HCT116 (cell line): ENCODE measurements around the gene DPM2. TPM values are rescaled to one million over a fixed set of nuclear protein-coding genes. Genes with fewer than 3 reads are reported as not detected.

ENCODE experiments used
- ATAC-seq: fragments of 200-7000 bp; cut with Tn5 transposase; 2 replicates; pipeline ENCODE4 v1.9.1; 2020; ENCODE audit warnings: mild to moderate bottlenecking, moderate library complexity
- BruUV-seq: library from RNA; stranded (reverse); fragments of 400-500 nt; replicated peaks from 2 replicates; lab custom pipeline; 2021; lab: Mats Ljungman, UMichigan
- CTCF ChIA-PET: fragments of 300-600 bp; sonication (Branson Sonifier 250); formaldehyde crosslinking; loops from one replicate; lab custom pipeline; 2021; ENCODE audit warnings: antibody characterized with exemption; lab: Charles Lee
- POLR2A ChIA-PET: fragments of 300-600, 350-600 bp; sonication (Branson Sonifier 250); formaldehyde crosslinking; loops from one replicate; lab custom pipeline; 2021; ENCODE audit warnings: antibody characterized with exemption; lab: Charles Lee
- RAD21 ChIA-PET, 2 experiments: fragments of 300-600 bp; sonication (Branson Sonifier 250); formaldehyde crosslinking; loops; one replicate each; lab custom pipeline; 2023; ENCODE audit warnings: low total read pairs in 2 of 2; ENCODE audit not compliant: uncharacterized antibody in 2 of 2, unreplicated experiment in 2 of 2, low non-redundant PET in 1 of 2; lab: Charles Lee
- DNase-seq: peaks from one replicate; pipeline ENCODE4 v3.0.0-alpha.2; 2010; ENCODE audit warnings: low read depth, low spot score
- H2AFZ ChIP-seq: fragments of 200-600 bp; shearing (Covaris generic), sonication (generic); 2 replicates; pipeline ENCODE4 v1.6.1; 2017; ENCODE audit warnings: low read depth, mixed run types, mixed read lengths, antibody characterized with exemption, low read length; ENCODE audit not compliant: poor library complexity, severe bottlenecking
- H3K27ac ChIP-seq: 2 replicates; pipeline ENCODE4 v1.5.1; 2012; ENCODE audit warnings: low read depth, low read length
- H3K27me3 ChIP-seq: fragments of 200-600 bp; sonication (generic); 2 replicates; pipeline ENCODE4 v1.6.1; 2016; ENCODE audit warnings: mixed run types, low read length, mixed read lengths; ENCODE audit not compliant: insufficient read depth
- H3K36me3 ChIP-seq, 2 experiments: fragments of 200-500 bp in 1 of 2; fragments of 200-600 bp in 1 of 2; sonication (Bioruptor generic) in 1 of 2; sonication (generic) in 1 of 2; 2 replicates each; pipeline versions ENCODE4 v1.5.1 to v1.6.1; 2014 to 2016; ENCODE audit warnings: low read length in 2 of 2, inconsistent platforms in 1 of 2, mixed read lengths in 1 of 2, mixed run types in 1 of 2; ENCODE audit not compliant: insufficient read depth in 2 of 2, control insufficient read depth in 1 of 2
- H3K4me1 ChIP-seq, 2 experiments: fragments of 200-600 bp in 1 of 2; sonication (generic) in 1 of 2; 2 replicates each; pipeline versions ENCODE4 v1.5.1 to v1.6.1; 2012 to 2017; ENCODE audit warnings: low read length in 2 of 2, inconsistent platforms in 1 of 2, mild to moderate bottlenecking in 1 of 2, mixed read lengths in 1 of 2, mixed run types in 1 of 2, moderate library complexity in 1 of 2; ENCODE audit not compliant: insufficient read depth in 2 of 2, control insufficient read depth in 1 of 2
- H3K4me2 ChIP-seq: fragments of 200-600 bp; sonication (generic); 2 replicates; pipeline ENCODE4 v1.6.1; 2017; ENCODE audit warnings: mixed run types, low read length, mixed read lengths
- H3K4me3 ChIP-seq, 2 experiments: fragments of 200-600 bp in 1 of 2; sonication (generic) in 1 of 2; replicated peaks in 1 of 2; 2 replicates each; pipeline ENCODE4 v1.5.1; 2011 to 2016; ENCODE audit warnings: low read length in 2 of 2, control low read depth in 1 of 2, low read depth in 1 of 2, mild to moderate bottlenecking in 1 of 2, mixed read lengths in 1 of 2, mixed run types in 1 of 2
- H3K79me2 ChIP-seq: fragments of 200-600 bp; sonication (generic); 2 replicates; pipeline ENCODE4 v1.6.1; 2017; ENCODE audit warnings: mild to moderate bottlenecking, mixed run types, low read length, moderate library complexity, mixed read lengths; ENCODE audit not compliant: insufficient read depth
- H3K9ac ChIP-seq: fragments of 200-600 bp; sonication (generic); 2 replicates; pipeline ENCODE4 v1.6.1; 2016; ENCODE audit warnings: low read length, mixed read lengths
- H3K9me2 ChIP-seq: fragments of 200-600 bp; sonication (generic), shearing (Covaris generic); 2 replicates; pipeline ENCODE4 v1.6.1; 2017; ENCODE audit warnings: mixed run types, mild to moderate bottlenecking, moderate library complexity; ENCODE audit not compliant: insufficient read depth
- H3K9me3 ChIP-seq, 2 experiments: fragments of 200-500 bp in 1 of 2; fragments of 200-600 bp in 1 of 2; sonication (Bioruptor generic) in 1 of 2; sonication (generic) in 1 of 2; 2 replicates each; pipeline ENCODE4 v1.6.1; 2014 to 2017; ENCODE audit warnings: low read length in 2 of 2, mixed read lengths in 2 of 2, inconsistent platforms in 1 of 2, low read depth in 1 of 2, mild to moderate bottlenecking in 1 of 2, mixed run types in 1 of 2, moderate library complexity in 1 of 2; ENCODE audit not compliant: control insufficient read depth in 1 of 2, insufficient read depth in 1 of 2
- H4K20me1 ChIP-seq: fragments of 200-600 bp; sonication (generic), shearing (Covaris generic); 2 replicates; pipeline ENCODE4 v1.6.1; 2017; ENCODE audit warnings: mixed run types, mild to moderate bottlenecking, moderate library complexity; ENCODE audit not compliant: insufficient read depth
- EGR1 ChIP-seq: IDR thresholded peaks from 2 replicates; pipeline ENCODE4 v1.6.1; 2012; ENCODE audit warnings: low read depth
- EZH2 ChIP-seq: fragments of 200-600 bp; sonication (generic); IDR thresholded peaks from 2 replicates; pipeline ENCODE4 v1.6.1; 2017; ENCODE audit warnings: antibody characterized with exemption, mixed run types
- POLR2A ChIP-seq: IDR thresholded peaks from 2 replicates; pipeline ENCODE4 v1.7.0; 2011; ENCODE audit warnings: borderline replicate concordance; ENCODE audit not compliant: insufficient read depth, insufficient read length; ENCODE audit errors: extremely low read depth
- POLR2AphosphoS5 ChIP-seq: IDR thresholded peaks from 2 replicates; pipeline ENCODE4 v1.6.1; 2011; ENCODE audit warnings: mild to moderate bottlenecking, low read depth, low read length, moderate library complexity
- SIN3A ChIP-seq: IDR thresholded peaks from 2 replicates; pipeline ENCODE4 v1.6.1; 2012; ENCODE audit warnings: low read depth
- TCF7L2 ChIP-seq: IDR thresholded peaks from 2 replicates; pipeline ENCODE4 v1.7.0; 2011; ENCODE audit warnings: borderline replicate concordance, inconsistent platforms; ENCODE audit not compliant: insufficient read depth, insufficient read length; ENCODE audit errors: extremely low read depth
- ZFX ChIP-seq: fragments of 450-650 bp; IDR thresholded peaks from 2 replicates; pipeline ENCODE4 v1.6.1; 2017
- intact Hi-C: fragments of 100-400 bp; cut with micrococcal nuclease; formaldehyde crosslinking; loops from 2 replicates; pipeline ENCODE4 v1.10.0; 2022
- total RNA-seq: library from RNA; stranded (reverse); gene quantifications from one replicate; pipeline ENCODE4 v1.2.1, GENCODE V29; 2021; ENCODE audit not compliant: unreplicated experiment
- TF ChIP-seq, protein P1 (sequence below): IDR thresholded peaks from 2 replicates; pipeline ENCODE4 v1.6.1; 2012; ENCODE audit warnings: low read depth

DPM2 gene
- total RNA-seq, 1 experiment from 2014 or later: 54.6 TPM

DNA sequence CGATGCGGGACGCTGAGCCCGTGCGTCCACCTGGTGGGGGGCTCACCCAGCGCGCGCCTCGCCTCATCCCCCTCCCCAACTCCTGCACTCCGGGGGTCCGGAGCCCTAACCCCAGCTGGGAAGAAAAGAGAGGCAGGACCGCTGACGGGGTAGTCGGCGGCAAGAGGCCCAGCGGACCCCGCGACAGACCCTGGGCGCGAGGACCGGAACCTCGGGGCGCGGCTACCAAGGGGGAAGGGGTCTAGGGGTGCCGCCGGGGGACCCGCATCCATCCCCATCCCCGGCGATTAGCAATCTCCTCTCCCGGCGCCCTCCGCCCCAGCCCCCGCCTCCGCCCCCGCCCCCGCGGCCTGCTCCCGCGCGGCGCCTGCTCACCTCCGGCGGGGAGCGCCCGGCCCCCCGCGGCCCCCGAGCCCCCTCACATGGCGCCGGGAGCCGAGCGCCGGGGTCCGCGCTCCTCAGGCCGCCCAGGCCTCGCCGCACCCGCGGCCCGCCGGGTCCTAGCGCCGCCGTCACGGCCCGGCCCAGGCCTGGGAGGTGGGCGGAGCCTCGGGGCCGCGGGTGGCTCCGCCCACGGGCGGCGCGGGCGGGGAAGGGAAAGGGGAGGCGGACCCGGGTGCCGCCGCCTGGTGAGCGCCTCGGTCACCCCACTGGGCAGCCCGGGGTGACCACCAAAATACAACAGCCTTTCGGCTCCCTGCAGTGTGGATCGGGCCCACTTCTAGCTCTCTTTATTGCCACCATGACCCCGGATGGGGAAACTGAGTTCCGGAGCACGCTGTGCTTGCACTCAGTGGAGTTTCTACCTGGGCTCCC, 38.3 kb downstream of the DPM2 start, which contains the start of gene ST6GALNAC6:
ST6GALNAC6 (minus strand) TSS at position 476 of the 816 bp plus-strand sequence. CDS start 1,622 bp downstream, outside the sequence.
- DNase-seq: no peak
- peak within 1 kb of the TSS; percentile 94 for H3K4me2 ChIP-seq
- no peaks in the 10 kb centered on the region for H4K20me1 ChIP-seq
- no peaks in the 10 kb centered on the region for H3K27me3 ChIP-seq
- ChIA-PET POLR2A (interaction anchor here (1.4 to 2.2 kb wide), 2 partner anchors 10 to 20 kb away, joined by 3 to 6 read pairs; no protein-coding TSS in a partner anchor), CTCF (interaction anchor here (0.6 kb wide), 1 partner anchor 29 kb away, joined by 4 read pairs; no protein-coding TSS in a partner anchor), RAD21 (no interaction called here)
- H3K9me2 ChIP-seq: no peaks in the 10 kb centered on the region
- peak within 1 kb of the TSS; percentile 92 for H3K27ac ChIP-seq
- H3K9me3 ChIP-seq: no peaks in the 10 kb centered on the region; a peak in 2 of 4 replicates
- no TSS peak for BruUV-seq
- peak; percentile 84 for ATAC-seq
- intact Hi-C loops: no loop called here
- TF ChIP-seq TCF7L2 (no peak), ZFX (peak; percentile 74; the same call in 1 of the 2 replicates), EZH2 (no peak), SIN3A (no peak), POLR2AphosphoS5 (peak; percentile 76), EGR1 (0 out of 2 replicates have a peak, but pooled peaks have one; percentile 34), POLR2A (no peak)
- TF ChIP-seq, protein P1, sequence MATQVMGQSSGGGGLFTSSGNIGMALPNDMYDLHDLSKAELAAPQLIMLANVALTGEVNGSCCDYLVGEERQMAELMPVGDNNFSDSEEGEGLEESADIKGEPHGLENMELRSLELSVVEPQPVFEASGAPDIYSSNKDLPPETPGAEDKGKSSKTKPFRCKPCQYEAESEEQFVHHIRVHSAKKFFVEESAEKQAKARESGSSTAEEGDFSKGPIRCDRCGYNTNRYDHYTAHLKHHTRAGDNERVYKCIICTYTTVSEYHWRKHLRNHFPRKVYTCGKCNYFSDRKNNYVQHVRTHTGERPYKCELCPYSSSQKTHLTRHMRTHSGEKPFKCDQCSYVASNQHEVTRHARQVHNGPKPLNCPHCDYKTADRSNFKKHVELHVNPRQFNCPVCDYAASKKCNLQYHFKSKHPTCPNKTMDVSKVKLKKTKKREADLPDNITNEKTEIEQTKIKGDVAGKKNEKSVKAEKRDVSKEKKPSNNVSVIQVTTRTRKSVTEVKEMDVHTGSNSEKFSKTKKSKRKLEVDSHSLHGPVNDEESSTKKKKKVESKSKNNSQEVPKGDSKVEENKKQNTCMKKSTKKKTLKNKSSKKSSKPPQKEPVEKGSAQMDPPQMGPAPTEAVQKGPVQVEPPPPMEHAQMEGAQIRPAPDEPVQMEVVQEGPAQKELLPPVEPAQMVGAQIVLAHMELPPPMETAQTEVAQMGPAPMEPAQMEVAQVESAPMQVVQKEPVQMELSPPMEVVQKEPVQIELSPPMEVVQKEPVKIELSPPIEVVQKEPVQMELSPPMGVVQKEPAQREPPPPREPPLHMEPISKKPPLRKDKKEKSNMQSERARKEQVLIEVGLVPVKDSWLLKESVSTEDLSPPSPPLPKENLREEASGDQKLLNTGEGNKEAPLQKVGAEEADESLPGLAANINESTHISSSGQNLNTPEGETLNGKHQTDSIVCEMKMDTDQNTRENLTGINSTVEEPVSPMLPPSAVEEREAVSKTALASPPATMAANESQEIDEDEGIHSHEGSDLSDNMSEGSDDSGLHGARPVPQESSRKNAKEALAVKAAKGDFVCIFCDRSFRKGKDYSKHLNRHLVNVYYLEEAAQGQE: no peak
- peak within 1 kb of the TSS; percentile 90 for H3K9ac ChIP-seq
- peak within 1 kb of the TSS; percentile 89 to 93 for H3K4me3 ChIP-seq
- peaks cover 36 to 55% of the 10 kb centered on the region in 2 experiments for H3K4me1 ChIP-seq
- H2AFZ ChIP-seq: no peak within 1 kb of the TSS
- peaks cover 10 to 19% of the 10 kb centered on the region in 2 experiments for H3K36me3 ChIP-seq
- peaks cover 3% of the 10 kb centered on the region; the same call in 1 of the 2 replicates for H3K79me2 ChIP-seq
